ENCODE measurements around the gene ASPHD1. TPM values are rescaled to one million over a fixed set of nuclear protein-coding genes. Genes with fewer than 3 reads are reported as not detected.

ASPHD1 gene
- 11.7 and 20.4 TPM in 2 replicates for total RNA-seq

GRCh38 chr16:29900102-29900887 is at the start of gene ASPHD1:
TSS of gene ASPHD1 (plus strand) at chr16:29900488. CDS start at chr16:29900972, 484 bp downstream.

GRCh38 chr16:29862884-29863668 is 37.2 kb upstream of the ASPHD1 start, which contains the start of gene CDIPT:
TSS of gene CDIPT (minus strand) at chr16:29863226. CDS start at chr16:29862857, 369 bp downstream.

GRCh38 chr16:29899516-29900101 is 679 bp upstream of the ASPHD1 start, which contains the start of gene SEZ6L2:
TSS of gene SEZ6L2 (minus strand) at chr16:29899550. CDS start at chr16:29899019, 531 bp downstream.

GRCh38 chr16:29925781-29926710 is 25.8 kb downstream of the ASPHD1 start, which contains the start of gene KCTD13:
TSS of gene KCTD13 (minus strand) at chr16:29926226. CDS start at chr16:29926033, 193 bp downstream.

Other genes starting within 250 kb of the ASPHD1 start
- gene SPN, start 237.2 kb upstream of the ASPHD1 start, total RNA-seq: not detected in 2 replicates
- 76.7 and 105 TPM in 2 replicates for gene QPRT, start 221.3 kb upstream of the ASPHD1 start, total RNA-seq
- gene C16orf54, start 154.5 kb upstream of the ASPHD1 start, total RNA-seq: not detected in 2 replicates
- not detected in 2 replicates for gene ZG16, start 122.2 kb upstream of the ASPHD1 start, total RNA-seq
- gene KIF22, start 109.7 kb upstream of the ASPHD1 start, total RNA-seq: 13.1 and 22.6 TPM in 2 replicates
- 173 and 200 TPM in 2 replicates for gene MAZ, start 94.0 kb upstream of the ASPHD1 start, total RNA-seq
- gene PRRT2, start 88.3 kb upstream of the ASPHD1 start, total RNA-seq: 0.82 and 2.5 TPM in 2 replicates
- 19.0 and 28.3 TPM in 2 replicates for gene PAGR1, start 84.3 kb upstream of the ASPHD1 start, total RNA-seq
- gene MVP, start 80.0 kb upstream of the ASPHD1 start, total RNA-seq: 179 and 195 TPM in 2 replicates
- gene CDIPT, start 37.3 kb upstream of the ASPHD1 start, total RNA-seq: 107 and 108 TPM in 2 replicates
- gene SEZ6L2, start 938 bp upstream of the ASPHD1 start, total RNA-seq: 26.8 and 30.0 TPM in 2 replicates
- 6.2 and 10.0 TPM in 2 replicates for gene KCTD13, start 25.7 kb downstream of the ASPHD1 start, total RNA-seq
- gene TMEM219, start 61.6 kb downstream of the ASPHD1 start, total RNA-seq: 92.3 and 112 TPM in 2 replicates
- 31.2 and 44.5 TPM in 2 replicates for gene TAOK2, start 73.4 kb downstream of the ASPHD1 start, total RNA-seq
- 7.6 and 8.3 TPM in 2 replicates for gene HIRIP3, start 95.1 kb downstream of the ASPHD1 start, total RNA-seq
- gene INO80E, start 95.8 kb downstream of the ASPHD1 start, total RNA-seq: 28.7 and 33.6 TPM in 2 replicates
- 0.60 TPM in 1 of 2 replicates, not detected in the other for gene DOC2A, start 110.5 kb downstream of the ASPHD1 start, total RNA-seq
- not detected in 2 replicates for gene C16orf92, start 122.7 kb downstream of the ASPHD1 start, total RNA-seq
- gene TLCD3B, start 130.8 kb downstream of the ASPHD1 start, total RNA-seq: not detected in 2 replicates
- 1,291 and 1,757 TPM in 2 replicates for gene ALDOA, start 165.3 kb downstream of the ASPHD1 start, total RNA-seq
- gene PPP4C, start 175.5 kb downstream of the ASPHD1 start, total RNA-seq: 63.2 and 79.7 TPM in 2 replicates
- under 0.01 TPM in 1 of 2 replicates, not detected in the other for gene TBX6, start 191.4 kb downstream of the ASPHD1 start, total RNA-seq
- 50.2 and 89.3 TPM in 2 replicates for gene YPEL3, start 195.7 kb downstream of the ASPHD1 start, total RNA-seq
- gene GDPD3, start 213.0 kb downstream of the ASPHD1 start, total RNA-seq: 0.47 and 1.2 TPM in 2 replicates
- 63.0 and 70.9 TPM in 2 replicates for gene MAPK3, start 222.7 kb downstream of the ASPHD1 start, total RNA-seq

Data from pericardium fibroblast (primary cell).